NCI-H460 (cell line): ENCODE data around the gene COL25A1. TPM values are rescaled to one million over a fixed set of nuclear protein-coding genes. Genes with fewer than 3 reads are reported as not detected.
"Not testable (repeated sequence)": the region's sequence is repeated elsewhere in the genome, so short reads cannot be mapped to it uniquely, and the experiment has no call there.

Source experiments
- DNase-seq: peaks from one replicate; pipeline ENCODE4 v3.0.0-alpha.2; 2016; ENCODE audit warnings: low read depth; ENCODE audit errors: extremely low read depth
- total RNA-seq: library from RNA; depleted of rRNA; stranded (reverse); fragments of >200 nt; shearing (Covaris generic); gene quantifications from 2 replicates; pipeline ENCODE4 v1.2.3, GENCODE V29; 2014

COL25A1 gene
- total RNA-seq, 1 experiment from 2014 or later = 0.02 TPM

DNA sequence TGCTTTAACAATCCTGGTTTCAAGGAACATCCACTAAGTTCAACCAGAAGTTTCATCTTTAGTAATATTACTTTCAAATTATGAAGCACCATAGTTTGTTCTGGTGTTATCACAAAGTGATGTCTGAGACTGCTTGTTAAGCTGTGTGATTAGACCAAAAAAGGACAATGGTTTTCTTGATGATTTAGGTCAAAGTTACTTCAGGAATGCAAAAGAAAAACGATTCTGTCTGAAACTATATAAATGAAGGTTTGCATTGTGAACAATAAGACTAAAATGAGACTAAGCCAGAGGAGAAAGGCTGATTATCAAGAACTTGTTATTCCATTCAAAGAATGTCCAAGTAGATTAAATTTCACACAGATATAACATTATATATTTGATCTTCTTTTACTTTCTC, 417.2 kb downstream of the COL25A1 start:
- DNase-seq = no peak

DNA sequence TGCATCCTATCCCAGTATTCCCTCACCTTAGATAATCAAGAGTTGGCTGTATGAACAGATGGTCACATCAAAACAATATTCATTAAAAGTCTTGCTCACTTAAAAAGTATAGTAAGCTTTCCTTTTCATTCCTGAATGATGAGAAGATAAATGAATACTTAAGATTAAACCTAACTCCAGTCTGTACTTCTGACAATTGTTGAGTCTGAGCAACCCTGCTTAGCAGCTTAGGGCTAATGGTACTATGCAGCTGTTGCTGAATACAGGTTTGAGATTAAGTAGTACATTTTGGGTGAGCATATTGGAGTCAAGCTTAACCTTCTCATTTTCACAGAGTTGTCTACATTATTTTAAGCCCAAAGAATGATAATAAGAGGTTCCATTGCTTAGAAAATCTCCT, 417.9 kb downstream of the COL25A1 start:
- DNase-seq = no peak

DNA sequence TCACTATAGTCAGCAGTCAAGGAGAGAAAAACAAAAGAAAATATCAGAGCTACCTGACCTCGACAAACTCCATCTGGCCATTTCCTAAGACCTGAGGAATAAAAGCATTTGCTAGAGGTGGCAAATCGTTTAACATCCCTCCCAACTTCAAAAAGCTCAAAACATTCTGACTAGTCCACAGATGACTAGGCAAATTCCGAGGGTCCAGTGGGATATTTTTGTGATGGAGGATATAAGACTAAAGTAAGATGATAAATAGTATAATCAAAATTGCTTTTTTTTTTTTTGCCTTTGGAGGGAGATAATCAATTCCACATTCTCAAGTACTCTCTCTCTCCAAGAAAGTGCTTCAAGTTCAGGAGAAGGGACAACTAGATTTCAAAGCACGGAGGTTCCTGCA, 420.5 kb downstream of the COL25A1 start:
- no peak for DNase-seq

DNA sequence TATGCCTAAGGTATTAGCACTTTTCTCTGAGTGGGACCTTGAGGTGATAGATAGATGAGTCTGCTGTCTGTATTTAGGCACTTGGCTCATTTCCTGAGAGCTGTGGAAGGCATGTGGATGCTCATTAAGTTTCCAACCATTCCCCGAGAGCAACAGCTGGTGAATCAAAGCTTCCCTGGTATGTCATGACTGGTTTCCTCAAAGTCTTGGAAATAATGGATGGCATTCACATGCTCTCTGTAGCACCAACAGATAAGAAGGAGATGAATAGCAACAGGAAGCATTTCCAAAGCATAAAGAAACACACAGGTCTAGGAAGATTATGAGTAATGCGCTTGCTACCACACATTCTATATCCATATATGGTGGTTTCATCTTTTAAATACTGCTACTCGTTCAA, 421.3 kb downstream of the COL25A1 start:
- DNase-seq = no peak

DNA sequence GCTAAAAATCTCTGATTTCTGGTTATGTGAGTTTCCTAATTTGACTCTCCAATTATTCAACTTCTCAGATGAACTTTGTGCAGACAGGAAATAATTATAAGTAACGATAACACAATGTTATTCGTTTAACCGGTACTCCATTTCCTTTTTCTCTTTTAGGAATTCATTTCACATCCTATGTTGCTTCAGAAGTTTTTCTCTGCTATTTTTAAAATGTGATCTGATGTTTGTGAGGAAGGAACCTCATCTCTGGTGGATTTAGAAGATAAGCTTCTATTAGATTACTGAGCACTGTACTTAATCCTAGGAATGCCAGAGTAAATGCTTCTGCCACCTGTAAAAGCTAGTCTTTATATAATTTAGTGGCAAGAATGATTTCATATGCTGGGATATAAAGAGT, 423.7 kb downstream of the COL25A1 start:
- no peak for DNase-seq

DNA sequence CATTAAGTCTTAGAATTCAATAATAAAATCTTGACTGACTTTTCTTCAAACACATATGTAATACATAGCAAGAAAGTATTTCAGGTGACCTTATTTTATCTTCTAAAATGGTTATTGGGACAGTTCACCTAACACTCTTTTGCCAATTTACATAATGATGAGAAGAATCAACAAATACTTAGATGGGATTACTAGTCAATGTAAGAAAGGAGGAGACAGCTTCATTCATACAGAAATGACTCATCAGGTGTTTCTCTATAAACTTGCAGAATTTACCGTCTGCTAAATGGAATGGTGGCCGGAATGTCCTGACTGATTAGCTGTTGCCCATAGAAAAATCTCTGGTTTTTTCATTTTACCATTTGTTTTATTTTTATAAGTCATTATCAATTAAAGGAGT, 424.6 kb downstream of the COL25A1 start:
- DNase-seq = no peak

DNA sequence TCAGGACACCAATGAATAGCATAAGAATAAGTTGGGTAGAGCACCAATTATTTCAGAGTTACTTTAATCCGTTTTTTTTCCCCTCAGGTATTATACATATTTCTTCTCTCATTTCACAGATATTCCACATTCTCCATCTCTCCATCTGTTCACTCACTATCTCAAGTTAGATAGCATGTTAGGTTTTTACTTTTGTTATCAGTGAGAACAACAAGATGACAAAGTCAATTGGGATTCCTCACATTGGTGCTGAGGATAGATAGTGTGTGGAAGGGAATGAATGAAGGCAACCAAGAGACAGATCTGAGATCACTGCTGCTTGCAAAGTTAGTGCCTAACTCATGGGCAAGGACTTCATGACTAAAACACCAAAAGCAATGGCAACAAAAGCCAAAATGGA, 427.7 kb downstream of the COL25A1 start:
- no peak for DNase-seq

DNA sequence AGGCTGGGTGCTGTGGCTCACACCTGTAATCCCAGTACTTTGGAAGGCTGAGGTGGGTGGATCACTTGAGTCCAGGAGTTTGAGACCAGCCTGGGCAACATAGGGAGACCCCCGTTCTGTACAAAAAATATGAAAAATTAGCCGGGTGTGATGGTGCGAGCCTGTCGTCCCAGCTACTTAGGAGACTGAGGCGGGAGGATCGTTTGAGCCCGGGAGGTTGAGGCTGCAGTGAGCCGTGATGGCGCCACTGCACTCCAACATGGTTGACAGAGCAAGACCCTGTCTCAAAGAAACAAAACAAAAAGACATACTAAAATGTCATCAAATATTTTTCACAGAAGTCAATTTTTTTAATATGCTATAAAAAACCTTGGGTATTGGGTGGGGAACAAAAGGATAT, 432.5 kb downstream of the COL25A1 start:
- not testable (repeated sequence) for DNase-seq

DNA sequence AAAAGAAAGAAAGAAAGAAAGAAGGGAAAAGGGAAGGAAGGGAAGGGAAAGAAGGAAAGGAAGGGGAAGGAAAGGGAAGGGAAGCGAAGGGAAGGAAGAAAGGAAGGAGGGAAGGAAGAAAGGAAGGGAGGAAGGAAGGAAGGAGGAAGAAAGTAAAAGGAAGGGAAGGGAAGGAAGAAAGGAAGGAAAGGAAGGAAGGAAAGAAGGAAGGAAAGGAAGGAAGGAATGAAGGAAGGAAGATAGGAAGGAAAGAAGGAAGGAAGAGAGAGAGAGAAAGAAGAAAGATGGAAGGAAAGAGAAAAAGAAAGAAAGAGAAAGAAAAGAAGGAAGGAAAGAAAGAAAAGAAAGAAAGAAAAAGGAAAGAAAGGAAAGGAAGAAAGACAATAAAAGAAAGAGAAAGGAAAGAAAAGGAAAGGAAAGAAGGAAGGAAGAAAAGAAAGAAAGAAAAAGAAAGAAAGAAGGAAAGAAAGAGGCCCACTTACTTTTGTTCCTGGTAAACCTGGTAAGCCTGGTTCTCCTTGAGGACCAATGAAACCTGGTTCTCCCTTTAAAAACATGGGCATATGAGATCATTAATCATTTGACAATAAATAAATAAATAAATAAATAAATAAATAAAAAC, 433.7 kb downstream of the COL25A1 start:
- no peak for DNase-seq

DNA sequence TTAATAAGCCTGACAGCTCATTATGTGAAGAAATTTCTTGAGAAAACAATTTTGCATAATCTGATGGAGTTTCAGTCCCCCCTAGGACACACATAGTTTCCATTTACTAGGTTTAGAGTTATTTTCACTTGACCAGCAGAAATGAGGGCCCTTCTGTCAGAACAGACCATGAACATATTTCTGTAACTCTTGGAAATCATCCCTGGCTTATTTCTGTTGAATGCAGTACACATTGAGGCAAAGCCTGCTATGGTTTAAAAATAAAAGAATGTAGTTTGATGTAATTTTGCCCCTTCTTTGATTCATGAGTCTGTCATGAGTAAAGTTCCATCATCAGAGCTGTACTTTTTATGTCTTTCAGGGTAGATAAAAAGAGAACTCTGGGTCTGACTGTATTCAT, 435.0 kb downstream of the COL25A1 start:
- no peak for DNase-seq

DNA sequence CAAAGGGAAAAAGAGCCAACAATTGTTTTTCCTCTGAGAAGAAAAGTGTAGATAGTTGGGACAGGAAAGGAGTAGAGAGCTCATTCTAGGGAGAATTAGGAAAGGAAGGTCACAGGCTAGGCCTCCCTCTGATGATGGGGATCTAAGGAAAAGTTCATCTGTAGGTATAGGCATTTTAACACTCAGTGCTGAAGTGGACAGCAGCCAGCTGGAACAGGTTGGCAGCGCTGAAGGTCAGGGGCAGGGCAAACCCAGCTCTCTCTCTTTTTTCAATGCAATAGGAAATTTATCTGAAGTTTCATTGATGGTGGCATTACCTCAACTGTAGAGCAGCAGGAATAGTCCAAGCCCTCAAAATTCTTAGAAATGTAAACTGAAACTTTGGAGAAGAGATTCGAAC, 441.1 kb downstream of the COL25A1 start:
- DNase-seq = no peak

DNA sequence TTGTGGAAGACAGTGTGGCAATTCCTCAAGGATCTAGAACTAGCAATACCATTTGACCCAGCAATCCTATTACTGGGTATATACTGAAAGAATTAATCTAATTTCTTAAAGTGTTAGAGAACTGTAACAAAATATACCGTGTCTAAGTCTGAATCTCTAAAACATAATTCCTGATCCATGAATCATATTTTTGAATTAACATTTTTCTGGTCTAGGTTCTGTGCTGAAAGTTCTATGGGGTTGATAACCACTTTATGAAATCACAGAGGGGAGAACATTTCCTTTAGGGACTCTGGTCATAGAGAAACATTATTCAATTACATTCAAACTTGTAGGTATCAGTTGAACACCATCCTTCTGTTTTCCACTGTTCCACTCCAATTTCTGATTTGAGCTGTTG, 447.7 kb downstream of the COL25A1 start:
- no peak for DNase-seq

DNA sequence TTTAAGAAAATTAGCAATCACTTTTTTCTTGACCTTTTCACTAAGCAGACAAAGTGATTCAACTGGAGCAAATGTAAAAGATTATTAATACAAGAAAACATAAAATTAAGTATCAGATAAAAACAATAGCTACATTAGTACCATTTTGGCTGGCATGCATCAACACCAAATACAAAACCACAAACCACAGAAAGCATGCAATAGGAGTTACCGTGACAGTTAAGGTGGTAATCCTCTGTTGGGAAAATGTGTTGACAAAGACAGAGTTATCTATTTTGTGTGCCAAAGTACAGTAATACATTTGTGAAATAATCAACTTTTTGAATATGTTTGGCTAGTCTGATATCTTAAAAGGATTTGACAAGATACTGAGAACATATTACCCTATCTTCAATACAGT, 449.8 kb downstream of the COL25A1 start:
- no peak for DNase-seq

DNA sequence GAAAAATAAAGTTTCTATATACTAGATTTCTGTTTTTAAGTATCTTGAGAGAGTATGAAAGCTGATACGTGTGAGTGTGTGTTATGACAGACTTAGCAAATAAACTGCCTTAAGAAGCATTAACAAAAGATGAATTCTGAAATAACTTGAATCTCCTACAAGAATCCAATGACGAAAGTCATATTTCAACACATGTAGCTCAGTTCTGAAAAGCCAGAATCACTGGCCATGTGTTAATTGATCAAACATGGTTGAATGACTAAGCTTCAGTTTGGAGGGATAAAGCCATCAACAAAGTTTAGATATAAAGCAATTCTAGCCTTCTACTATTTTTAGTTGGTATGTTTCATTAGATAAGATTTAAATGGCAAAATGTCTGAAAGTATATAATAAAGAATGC, 451.1 kb downstream of the COL25A1 start:
- no peak for DNase-seq

DNA sequence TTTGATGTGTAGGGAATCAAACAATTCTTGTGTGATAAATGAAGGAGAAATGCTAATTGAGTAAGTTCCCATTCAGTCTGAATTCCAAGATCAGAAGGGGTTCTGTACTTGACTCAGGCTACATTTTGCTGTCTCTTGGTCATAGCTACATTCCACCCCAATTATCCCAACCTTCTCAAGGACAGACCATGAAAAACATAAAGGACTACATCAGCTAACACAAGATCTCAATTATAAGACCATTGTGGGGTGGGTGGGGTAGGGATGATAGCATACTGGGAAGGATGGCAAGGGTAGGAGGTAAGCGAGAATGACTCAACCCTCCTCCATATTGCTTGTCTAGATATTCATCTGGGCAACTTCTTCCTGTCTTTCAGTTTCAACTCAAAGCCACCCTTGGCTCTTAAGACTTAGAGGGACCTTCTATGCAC, 452.2 kb downstream of the COL25A1 start:
- DNase-seq = no peak

DNA sequence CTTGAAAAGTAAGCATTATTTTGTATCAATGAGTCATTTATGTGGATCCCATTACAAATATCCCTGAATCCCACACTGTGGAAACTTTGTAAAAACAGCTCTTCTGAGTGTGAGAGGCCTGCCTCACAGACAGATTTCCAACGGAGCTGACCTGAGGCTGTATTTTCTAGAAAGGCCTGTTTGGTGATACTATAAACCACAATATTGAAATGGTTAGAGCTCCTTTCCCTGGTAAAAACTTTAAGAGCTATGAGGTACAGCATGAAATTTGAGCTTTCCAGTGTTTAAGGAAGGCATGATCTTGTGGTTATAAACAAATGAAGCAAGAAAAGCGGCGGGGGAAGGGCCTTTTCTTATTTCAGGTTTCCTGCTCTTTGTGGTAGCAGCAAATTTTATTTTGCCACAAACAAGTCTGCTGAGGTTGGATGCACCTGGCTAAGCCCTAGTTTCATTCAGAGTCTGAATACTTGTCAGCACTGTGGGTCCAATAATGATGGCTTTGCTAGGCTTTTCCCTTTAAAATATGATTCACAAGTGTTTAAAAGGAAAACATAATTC, 452.8 kb downstream of the COL25A1 start:
- no peak for DNase-seq

DNA sequence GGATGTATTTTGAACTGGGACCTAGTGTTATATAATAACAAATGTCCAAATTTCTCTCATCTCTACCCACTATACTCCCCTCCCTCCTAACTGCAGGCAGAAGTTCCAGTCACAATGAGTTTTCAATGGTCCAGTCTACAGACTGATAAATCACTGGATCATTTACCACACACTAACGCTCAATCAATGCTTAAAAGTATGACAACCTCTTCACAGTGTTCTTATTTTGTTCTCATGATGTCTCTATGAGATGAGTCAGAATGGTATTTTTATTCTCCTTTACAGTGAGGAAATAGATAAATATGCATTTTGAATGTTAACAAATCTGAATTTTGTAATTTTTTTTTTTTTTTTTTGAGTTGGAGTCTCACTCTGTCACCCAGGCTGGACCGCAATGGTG, 455.9 kb downstream of the COL25A1 start:
- no peak for DNase-seq

DNA sequence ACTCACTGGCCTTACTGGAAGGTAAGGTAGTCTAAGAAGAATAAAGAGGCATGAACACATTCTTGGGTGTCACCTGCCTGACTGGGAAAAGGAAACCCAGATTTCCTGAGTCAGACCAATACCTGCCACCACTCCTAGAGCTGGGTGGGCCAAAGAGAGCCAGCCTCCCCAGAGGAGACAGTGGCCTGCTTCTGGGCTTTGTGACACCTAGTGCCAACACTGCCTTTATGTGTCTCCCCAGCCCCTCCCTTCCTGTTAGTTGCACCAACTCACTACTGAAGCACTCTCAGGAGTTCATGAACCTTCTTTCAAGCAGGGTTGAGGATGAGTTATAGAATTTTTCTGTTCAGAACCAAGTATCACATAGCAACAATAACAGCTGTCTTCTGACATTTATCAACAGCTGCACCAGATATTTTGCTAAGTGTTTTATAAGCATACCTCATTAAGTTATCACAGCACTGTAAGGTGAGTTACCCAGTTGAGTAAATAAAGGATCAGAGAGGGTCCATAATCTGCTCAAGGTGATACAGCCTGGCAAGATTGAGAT, 462.0 kb downstream of the COL25A1 start:
- DNase-seq = no peak

DNA sequence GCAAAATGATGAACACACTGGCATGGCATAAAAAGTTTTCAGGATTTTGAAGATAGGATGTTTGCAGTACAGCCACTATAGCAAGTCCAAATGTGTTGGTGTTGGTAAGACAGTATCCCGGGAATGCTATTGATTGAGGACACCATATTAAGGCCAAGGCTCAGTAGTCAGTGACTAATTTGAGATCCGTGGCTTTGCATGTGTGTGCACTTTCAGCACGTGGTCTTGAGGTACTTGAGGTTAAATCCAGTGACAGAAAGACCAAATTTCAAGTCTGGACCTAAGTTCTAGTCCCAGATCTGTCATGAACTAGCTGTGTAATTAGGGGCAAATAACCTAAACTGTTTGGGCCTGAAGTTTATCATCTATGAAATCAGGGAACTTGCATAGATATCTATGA, 463.1 kb downstream of the COL25A1 start:
- no peak for DNase-seq

DNA sequence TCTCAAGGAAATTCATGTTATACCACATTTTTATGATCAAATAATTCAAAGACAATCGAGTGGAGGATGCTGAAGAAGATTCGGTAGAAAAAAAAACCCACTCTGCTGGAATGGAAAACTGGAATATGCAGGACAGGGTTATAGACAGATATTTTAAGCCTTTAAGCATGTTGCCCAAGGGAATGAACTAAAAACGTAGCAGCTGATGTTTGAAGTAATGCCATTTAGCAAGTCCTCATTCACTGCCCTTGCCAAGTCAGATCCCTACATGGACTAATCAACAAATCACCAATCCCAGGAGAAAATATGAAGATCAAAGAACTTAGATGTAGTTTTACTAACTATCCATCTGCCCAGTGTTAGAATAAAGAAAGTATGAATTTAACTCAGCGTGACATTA, 464.0 kb downstream of the COL25A1 start:
- no peak for DNase-seq

DNA sequence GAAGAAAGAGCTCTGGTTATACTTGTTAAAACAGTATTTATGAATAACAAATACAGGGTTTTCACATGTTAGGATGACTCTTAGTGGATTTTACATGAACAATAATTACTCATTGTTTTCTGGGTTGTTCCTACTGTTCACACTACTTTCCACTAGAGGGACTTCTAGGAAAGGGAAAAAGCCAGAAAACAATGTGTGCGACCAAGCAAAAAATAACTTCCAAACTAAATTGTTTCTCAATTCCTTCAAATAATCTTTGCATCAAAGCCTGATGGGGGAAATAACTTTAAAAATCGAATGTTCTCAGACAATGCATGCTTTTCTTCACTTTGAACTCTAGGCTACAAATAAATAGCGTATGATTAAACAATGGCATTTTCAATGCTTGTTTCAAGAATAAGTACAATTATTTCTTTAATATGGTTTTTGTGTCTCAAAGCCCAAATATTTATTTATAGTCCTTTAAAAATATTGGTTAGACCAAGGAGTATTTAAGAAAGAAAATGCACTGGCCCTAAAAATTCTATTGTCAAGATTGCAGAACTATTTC, 467.5 kb downstream of the COL25A1 start:
- peak; percentile 22 for DNase-seq

DNA sequence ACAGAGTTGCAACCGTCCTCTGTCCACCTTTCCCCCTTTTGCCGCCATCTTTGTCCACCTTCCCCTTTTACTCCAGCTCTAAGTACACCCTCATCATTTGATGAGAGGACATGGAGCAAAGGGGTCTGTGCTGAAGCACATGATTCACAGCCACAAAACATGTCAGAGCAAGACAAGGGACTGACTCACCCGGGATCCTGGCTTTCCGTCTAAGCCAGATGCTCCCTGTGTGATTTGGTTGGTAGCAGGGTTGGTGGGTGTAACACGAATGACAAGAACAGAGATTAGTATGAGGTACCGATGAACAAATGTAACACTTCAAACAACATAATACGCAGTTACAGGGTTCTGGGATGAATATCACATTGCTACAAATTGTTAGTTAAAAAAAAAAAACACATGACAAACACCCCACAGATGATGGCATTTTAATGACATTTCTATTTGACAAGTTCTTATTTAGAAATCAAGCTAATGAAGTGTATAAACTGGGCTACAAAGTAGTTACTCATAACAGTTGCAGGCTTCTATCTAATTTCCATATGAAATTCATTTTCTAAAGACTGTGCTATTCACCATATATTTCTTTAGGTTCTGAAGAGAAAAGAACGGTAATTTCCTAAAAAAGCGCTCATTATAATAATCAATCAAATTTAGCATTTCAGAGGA, 468.2 kb downstream of the COL25A1 start:
- DNase-seq = no peak
